ENCODE results near the gene SLFN12. TPM values are rescaled to one million over a fixed set of nuclear protein-coding genes. Genes with fewer than 3 reads are reported as not detected.
"Not testable (repeated sequence)": the region's sequence is repeated elsewhere in the genome, so short reads cannot be mapped to it uniquely, and the experiment has no call there.

The SLFN12 gene
- total and polyA plus RNA-seq, 4 donors: 3.1 to 20.8 (median 14.1) TPM

GRCh38 chr17:35393783-35394182, 38.5 kb downstream of the SLFN12 start:
- H3K9me3 ChIP-seq (ENCODE audit: control insufficient read depth, low read length); DNase-seq; H3K36me3 ChIP-seq (ENCODE audit: control insufficient read depth in 1 of 2, insufficient read depth in 2 of 2, low read length in 1 of 2); H3K4me1 ChIP-seq (ENCODE audit: control insufficient read depth in 1 of 2, insufficient read depth in 2 of 2, low read length in 2 of 2); H3K27me3 ChIP-seq (ENCODE audit: control insufficient read depth in 1 of 2, insufficient read depth in 2 of 2, low read length in 1 of 2); H3K4me3 ChIP-seq (ENCODE audit: low read length in 2 of 2); H3K27ac ChIP-seq (ENCODE audit: low read depth in 1 of 2, low read length in 2 of 2); intact Hi-C loops (cut with DNase I); ATAC-seq (ENCODE audit: low FRiP score): not testable (repeated sequence)
- WGBS, 2 donors: 92 to 96% methylated on average over 13 of the region's 13 CpGs

- Histone ChIP-seq H3K27ac (ENCODE audit: low read depth in 1 of 2, low read length in 2 of 2) (no peak overlapping the region), H3K9me3 (ENCODE audit: control insufficient read depth, low read length) (peaks cover 3% of the 10 kb centered on the region), H3K36me3 (ENCODE audit: control insufficient read depth in 1 of 2, insufficient read depth in 2 of 2, low read length in 1 of 2) (no peaks in the 10 kb centered on the region), H3K27me3 (ENCODE audit: control insufficient read depth in 1 of 2, insufficient read depth in 2 of 2, low read length in 1 of 2) (no peaks in the 10 kb centered on the region), H3K4me1 (ENCODE audit: control insufficient read depth in 1 of 2, insufficient read depth in 2 of 2, low read length in 2 of 2) (no peaks in the 10 kb centered on the region), H3K4me3 (ENCODE audit: low read length in 2 of 2) (no peak overlapping the region)
- no peak for DNase-seq
- no peak for ATAC-seq (ENCODE audit: low FRiP score)
- intact Hi-C loops (cut with DNase I): no loop called here
- 48 to 91% methylated on average over 2 of the region's 2 CpGs for WGBS, 2 donors
These were observed 41.6 kb downstream of the SLFN12 start for GRCh38 chr17:35390663-35391062.

DNA sequence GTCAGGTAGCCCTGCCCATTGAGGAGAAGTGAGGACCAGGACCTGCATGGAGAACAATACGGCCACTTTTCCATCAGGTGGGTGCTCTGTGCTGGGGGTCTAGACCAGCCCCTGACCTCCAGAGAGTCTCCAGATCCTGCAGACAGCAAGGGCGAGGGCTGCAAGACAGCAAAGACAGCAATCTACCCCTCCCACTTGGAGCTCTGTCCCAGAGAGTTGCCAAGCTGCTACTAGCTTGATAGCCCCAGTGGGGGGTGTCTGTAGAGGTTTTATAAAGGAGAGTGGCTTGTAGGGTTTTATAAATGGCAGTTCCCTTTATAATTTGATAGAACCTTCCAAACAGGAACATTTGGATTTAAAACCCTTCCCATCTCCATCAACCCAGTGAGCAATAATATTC, 42.1 kb downstream of the SLFN12 start:
- H3K27ac ChIP-seq (ENCODE audit: low read depth in 1 of 2, low read length in 2 of 2): no peak overlapping the region
- H3K4me3 ChIP-seq (ENCODE audit: low read length in 2 of 2): no peak overlapping the region
- peaks cover 3% of the 10 kb centered on the region for H3K9me3 ChIP-seq (ENCODE audit: control insufficient read depth, low read length)
- H3K27me3 ChIP-seq (ENCODE audit: control insufficient read depth in 1 of 2, insufficient read depth in 2 of 2, low read length in 1 of 2): no peaks in the 10 kb centered on the region
- intact Hi-C loops (cut with DNase I): no loop called here
- H3K4me1 ChIP-seq (ENCODE audit: control insufficient read depth in 1 of 2, insufficient read depth in 2 of 2, low read length in 2 of 2): no peaks in the 10 kb centered on the region
- H3K36me3 ChIP-seq (ENCODE audit: control insufficient read depth in 1 of 2, insufficient read depth in 2 of 2, low read length in 1 of 2): no peaks in the 10 kb centered on the region
- 80 to 81% methylated on average over 2 of the region's 2 CpGs for WGBS, 2 donors
- ATAC-seq (ENCODE audit: low FRiP score): no peak
- DNase-seq: no peak

DNA sequence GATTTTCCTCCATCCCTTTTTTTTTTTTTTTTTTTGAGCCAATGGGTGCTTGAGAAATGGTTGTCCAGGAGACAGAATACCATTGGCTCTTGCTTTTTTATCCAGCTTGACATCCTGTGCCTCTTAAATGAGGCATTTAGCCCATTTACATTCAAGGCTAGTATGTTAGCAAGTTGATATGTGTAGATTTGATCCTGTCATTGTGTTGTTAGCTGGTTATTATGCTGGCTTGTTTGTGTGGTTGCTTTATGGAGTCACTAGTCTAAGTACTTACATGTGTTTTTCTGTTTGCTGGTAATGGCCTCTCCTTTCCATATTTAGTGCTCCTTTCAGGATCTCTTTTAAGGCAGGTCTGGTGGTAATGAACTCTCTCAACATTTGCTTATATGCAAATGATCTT, 44.8 kb downstream of the SLFN12 start:
- DNase-seq: no peak
- Histone ChIP-seq H3K9me3 (ENCODE audit: control insufficient read depth, low read length) (no peaks in the 10 kb centered on the region), H3K27me3 (ENCODE audit: control insufficient read depth in 1 of 2, insufficient read depth in 2 of 2, low read length in 1 of 2) (no peaks in the 10 kb centered on the region), H3K4me1 (ENCODE audit: control insufficient read depth in 1 of 2, insufficient read depth in 2 of 2, low read length in 2 of 2) (no peaks in the 10 kb centered on the region), H3K4me3 (ENCODE audit: low read length in 2 of 2) (no peak overlapping the region), H3K27ac (ENCODE audit: low read depth in 1 of 2, low read length in 2 of 2) (no peak overlapping the region), H3K36me3 (ENCODE audit: control insufficient read depth in 1 of 2, insufficient read depth in 2 of 2, low read length in 1 of 2) (no peaks in the 10 kb centered on the region)
- no peak for ATAC-seq (ENCODE audit: low FRiP score)
- intact Hi-C loops (cut with DNase I): no loop called here

DNA sequence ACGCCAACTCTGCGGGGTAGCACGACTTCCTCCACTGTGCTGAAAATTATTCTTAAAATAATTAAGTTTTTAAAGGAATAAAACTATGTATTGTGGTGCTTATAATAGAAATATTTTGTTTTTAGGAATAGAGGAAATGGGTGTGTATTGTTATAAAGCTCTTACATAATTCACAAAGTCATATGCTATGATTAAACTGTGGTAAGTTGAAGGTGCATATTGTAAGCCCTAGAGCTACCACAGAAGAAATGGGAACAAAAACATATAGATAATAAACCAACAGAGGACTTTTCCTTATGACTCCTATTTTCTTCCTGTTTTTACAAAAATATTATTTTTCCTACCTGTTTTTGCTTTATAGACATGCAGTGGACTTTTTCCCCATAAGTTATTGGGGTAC, 54.6 kb downstream of the SLFN12 start:
- 87 to 92% methylated on average over 3 of the region's 3 CpGs for WGBS, 2 donors
- no peak for DNase-seq
- no peak overlapping the region for H3K27ac ChIP-seq (ENCODE audit: low read depth in 1 of 2, low read length in 2 of 2)
- no peaks in the 10 kb centered on the region for H3K27me3 ChIP-seq (ENCODE audit: control insufficient read depth in 1 of 2, insufficient read depth in 2 of 2, low read length in 1 of 2)
- no peak for ATAC-seq (ENCODE audit: low FRiP score)
- H3K4me1 ChIP-seq (ENCODE audit: control insufficient read depth in 1 of 2, insufficient read depth in 2 of 2, low read length in 2 of 2): no peaks in the 10 kb centered on the region
- intact Hi-C loops (cut with DNase I): no loop called here
- no peaks in the 10 kb centered on the region for H3K36me3 ChIP-seq (ENCODE audit: control insufficient read depth in 1 of 2, insufficient read depth in 2 of 2, low read length in 1 of 2)
- no peak overlapping the region for H3K4me3 ChIP-seq (ENCODE audit: low read length in 2 of 2)
- H3K9me3 ChIP-seq (ENCODE audit: control insufficient read depth, low read length): no peaks in the 10 kb centered on the region

- no peaks in the 10 kb centered on the region for H3K36me3 ChIP-seq (ENCODE audit: control insufficient read depth in 1 of 2, insufficient read depth in 2 of 2, low read length in 1 of 2)
- H3K27me3 ChIP-seq (ENCODE audit: control insufficient read depth in 1 of 2, insufficient read depth in 2 of 2, low read length in 1 of 2): no peaks in the 10 kb centered on the region
- no peaks in the 10 kb centered on the region for H3K4me1 ChIP-seq (ENCODE audit: control insufficient read depth in 1 of 2, insufficient read depth in 2 of 2, low read length in 2 of 2)
- ATAC-seq (ENCODE audit: low FRiP score): no peak
- H3K9me3 ChIP-seq (ENCODE audit: control insufficient read depth, low read length): no peaks in the 10 kb centered on the region
- 89 to 90% methylated on average over 2 of the region's 2 CpGs for WGBS, 2 donors
- H3K4me3 ChIP-seq (ENCODE audit: low read length in 2 of 2): no peak overlapping the region
- no peak for DNase-seq
- intact Hi-C loops (cut with DNase I): no loop called here
- H3K27ac ChIP-seq (ENCODE audit: low read depth in 1 of 2, low read length in 2 of 2): no peak overlapping the region
These were observed 55.2 kb downstream of the SLFN12 start for GRCh38 chr17:35377068-35377467.

GRCh38 chr17:35376245-35376644, 56.1 kb downstream of the SLFN12 start:
- Histone ChIP-seq H3K4me3 (ENCODE audit: low read length in 2 of 2) (no peak overlapping the region), H3K36me3 (ENCODE audit: control insufficient read depth in 1 of 2, insufficient read depth in 2 of 2, low read length in 1 of 2) (no peaks in the 10 kb centered on the region), H3K4me1 (ENCODE audit: control insufficient read depth in 1 of 2, insufficient read depth in 2 of 2, low read length in 2 of 2) (no peaks in the 10 kb centered on the region), H3K9me3 (ENCODE audit: control insufficient read depth, low read length) (no peaks in the 10 kb centered on the region), H3K27me3 (ENCODE audit: control insufficient read depth in 1 of 2, insufficient read depth in 2 of 2, low read length in 1 of 2) (no peaks in the 10 kb centered on the region), H3K27ac (ENCODE audit: low read depth in 1 of 2, low read length in 2 of 2) (no peak overlapping the region)
- intact Hi-C loops (cut with DNase I): no loop called here
- no peak for DNase-seq
- WGBS, 2 donors: 61 to 68% methylated on average over 1 of the region's 1 CpG
- no peak for ATAC-seq (ENCODE audit: low FRiP score)

GRCh38 chr17:35374766-35375344, 57.4 kb downstream of the SLFN12 start:
- DNase-seq (no peak), ATAC-seq (ENCODE audit: low FRiP score) (no peak)
- H3K9me3 ChIP-seq (ENCODE audit: control insufficient read depth, low read length): no peaks in the 10 kb centered on the region
- no peaks in the 10 kb centered on the region for H3K36me3 ChIP-seq (ENCODE audit: control insufficient read depth in 1 of 2, insufficient read depth in 2 of 2, low read length in 1 of 2)
- H3K27ac ChIP-seq (ENCODE audit: low read depth in 1 of 2, low read length in 2 of 2): peak overlapping the region in 1 of 2 donors; percentile 99
- intact Hi-C loops (cut with DNase I): loop anchor here in 1 of 2 donors (2.0 to 5.0 kb wide), 2 partner anchors 60 to 432 kb away; partner anchors contain the start of gene TAF15
- WGBS, 2 donors: 11 to 19% methylated on average over 3 of the region's 3 CpGs
- H3K4me1 ChIP-seq (ENCODE audit: control insufficient read depth in 1 of 2, insufficient read depth in 2 of 2, low read length in 2 of 2): no peaks in the 10 kb centered on the region
- no peaks in the 10 kb centered on the region for H3K27me3 ChIP-seq (ENCODE audit: control insufficient read depth in 1 of 2, insufficient read depth in 2 of 2, low read length in 1 of 2)
- H3K4me3 ChIP-seq (ENCODE audit: low read length in 2 of 2): peak overlapping the region; percentile 92 to 99

GRCh38 chr17:35373984-35374765, 58.1 kb downstream of the SLFN12 start:
- Histone ChIP-seq H3K27ac (ENCODE audit: low read depth in 1 of 2, low read length in 2 of 2) (peak overlapping the region; percentile 98 to 99), H3K4me3 (ENCODE audit: low read length in 2 of 2) (peak overlapping the region; percentile 92 to 99), H3K9me3 (ENCODE audit: control insufficient read depth, low read length) (no peaks in the 10 kb centered on the region), H3K36me3 (ENCODE audit: control insufficient read depth in 1 of 2, insufficient read depth in 2 of 2, low read length in 1 of 2) (no peaks in the 10 kb centered on the region), H3K27me3 (ENCODE audit: control insufficient read depth in 1 of 2, insufficient read depth in 2 of 2, low read length in 1 of 2) (no peaks in the 10 kb centered on the region), H3K4me1 (ENCODE audit: control insufficient read depth in 1 of 2, insufficient read depth in 2 of 2, low read length in 2 of 2) (no peaks in the 10 kb centered on the region)
- ATAC-seq (ENCODE audit: low FRiP score) (peak; percentile 81), DNase-seq (peak; percentile 78 to 85)
- intact Hi-C loops (cut with DNase I): loop anchor here in 1 of 2 donors (2.0 to 5.0 kb wide), 4 partner anchors 59 to 433 kb away; partner anchors contain the start of genes SLFN12, SLFN5 and TAF15
- 1% methylated on average over 47 of the region's 47 CpGs for WGBS, 2 donors

Data from aorta (tissue), 5 donors.